Uterus (tissue), 4 donors: ENCODE measurements around the gene CACNB2. TPM values are rescaled to one million over a fixed set of nuclear protein-coding genes. Genes with fewer than 3 reads are reported as not detected.

Source experiments
- DNase-seq, 2 donors: peaks; one replicate each; pipeline ENCODE4 v3.0.0-alpha.2; 2019 to 2020
- H3K27ac ChIP-seq, 2 donors: fragments of 200-600 bp; sonication (generic); 1 replicate in 1 of 2; 2 replicates in 1 of 2; pipeline ENCODE4 v1.5.1; 2016 to 2018
- H3K27me3 ChIP-seq, 2 donors: fragments of 200-600 bp; sonication (generic); one replicate each; pipeline ENCODE4 v1.5.1; 2018 to 2019; ENCODE audit warnings: control low read depth in 1 of 2
- H3K36me3 ChIP-seq, 2 donors: fragments of 200-600 bp; sonication (generic); one replicate each; pipeline ENCODE4 v1.5.1; 2019; ENCODE audit warnings: control low read depth in 1 of 2
- H3K4me1 ChIP-seq, 2 donors: fragments of 200-600 bp; sonication (generic); one replicate each; pipeline ENCODE4 v1.5.1; 2018 to 2019; ENCODE audit warnings: control low read depth in 1 of 2
- H3K4me3 ChIP-seq, 2 donors: fragments of 200-600 bp; sonication (generic); 1 replicate in 1 of 2; 2 replicates in 1 of 2; pipeline ENCODE4 v1.5.1; 2018 to 2019; ENCODE audit warnings: mild to moderate bottlenecking in 1 of 2
- H3K9me3 ChIP-seq, 2 donors: fragments of 200-600 bp; sonication (generic); one replicate each; pipeline ENCODE4 v1.5.1; 2019; ENCODE audit warnings: control low read depth in 1 of 2
- CTCF ChIP-seq, 4 experiments: fragments of 200-600 bp in 2 of 4; fragments of 450-650 bp in 2 of 4; sonication (generic) in 2 of 4; IDR thresholded peaks; one replicate each; pipeline ENCODE4 v1.5.1; 2016 to 2019; ENCODE audit warnings: antibody characterized with exemption in 4 of 4, mild to moderate bottlenecking in 2 of 4, moderate library complexity in 1 of 4
- POLR2A ChIP-seq, 2 donors: fragments of 450-650 bp; IDR thresholded peaks; one replicate each; pipeline ENCODE4 v1.6.1; 2016; ENCODE audit warnings: antibody characterized with exemption in 2 of 2, mild to moderate bottlenecking in 1 of 2, moderate library complexity in 1 of 2
- intact Hi-C: fragments of 100-400 bp; cut with DNase I; formaldehyde crosslinking; loops from one replicate; pipeline ENCODE4 v1.15.1; 2023; ENCODE audit warnings: low total_unique reads
- total RNA-seq, 4 donors: library from RNA; depleted of rRNA in 3 of 4; stranded (reverse); fragments of >200 nt in 3 of 4; gene quantifications; one replicate each; pipeline versions ENCODE4 v1.1.0 to v1.2.4, GENCODE V29; 2014 to 2023
- donor health status: DM: yes; HTN: yes; CAD: no.

The CACNB2 gene
- total RNA-seq, 4 donors from 2014 or later: 19.4 to 33.0 (median 27.0) TPM

GRCh38 chr10:18268005-18268404 is 127.8 kb downstream of the CACNB2 start:
- no peaks in the 10 kb centered on the region for H3K4me1 ChIP-seq
- intact Hi-C loops: no loop called here
- no peak for DNase-seq

GRCh38 chr10:18271491-18271890 is 131.3 kb downstream of the CACNB2 start:
- no peak for TF ChIP-seq POLR2A (IDR thresholded peaks at IDR 0.05)
- TF ChIP-seq CTCF (IDR thresholded peaks at IDR 0.05): no peak
- H3K36me3 ChIP-seq: no peaks in the 10 kb centered on the region
- DNase-seq: no peak
- no peaks in the 10 kb centered on the region for H3K27me3 ChIP-seq
- H3K27ac ChIP-seq: no peak overlapping the region
- no peaks in the 10 kb centered on the region for H3K4me1 ChIP-seq
- H3K9me3 ChIP-seq: no peaks in the 10 kb centered on the region
- no peak overlapping the region for H3K4me3 ChIP-seq
- intact Hi-C loops: no loop called here

More at GRCh38 chr10:18268005-18268404, 127.8 kb downstream of the CACNB2 start:
- Histone ChIP-seq H3K27ac (no peak overlapping the region), H3K27me3 (no peaks in the 10 kb centered on the region), H3K4me3 (no peak overlapping the region), H3K9me3 (no peaks in the 10 kb centered on the region), H3K36me3 (no peaks in the 10 kb centered on the region)
- TF ChIP-seq CTCF (IDR thresholded peaks at IDR 0.05) (no peak), POLR2A (IDR thresholded peaks at IDR 0.05) (no peak)

GRCh38 chr10:18273039-18273438 is 132.8 kb downstream of the CACNB2 start:
- H3K4me1 ChIP-seq: no peaks in the 10 kb centered on the region
- no peaks in the 10 kb centered on the region for H3K9me3 ChIP-seq
- TF ChIP-seq CTCF (IDR thresholded peaks at IDR 0.05) (no peak), POLR2A (IDR thresholded peaks at IDR 0.05) (no peak)
- no peak for DNase-seq
- no peaks in the 10 kb centered on the region for H3K36me3 ChIP-seq
- H3K27me3 ChIP-seq: no peaks in the 10 kb centered on the region
- no peak overlapping the region for H3K27ac ChIP-seq
- H3K4me3 ChIP-seq: no peak overlapping the region
- intact Hi-C loops: no loop called here

DNA sequence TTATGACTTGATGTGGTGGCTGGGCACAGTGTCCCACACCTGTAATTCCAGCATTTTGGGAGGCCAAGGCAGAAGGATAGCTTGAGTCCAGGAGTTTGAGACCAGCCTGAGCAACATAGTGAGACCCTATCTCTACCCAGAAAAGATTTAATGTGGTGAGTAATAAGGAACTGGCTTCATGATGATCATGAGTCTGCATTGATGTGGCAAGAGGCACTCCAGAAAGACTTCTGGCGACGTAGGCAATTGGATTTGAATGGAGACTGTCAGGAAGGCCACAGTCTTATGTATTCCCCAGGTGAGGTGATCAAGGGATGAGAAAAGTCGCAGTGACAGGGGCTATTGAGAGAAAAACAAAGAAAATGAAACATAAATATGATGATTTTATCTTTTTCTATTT is 138.0 kb downstream of the CACNB2 start:
- Histone ChIP-seq H3K27me3 (no peaks in the 10 kb centered on the region), H3K9me3 (no peaks in the 10 kb centered on the region), H3K4me3 (no peak overlapping the region), H3K36me3 (no peaks in the 10 kb centered on the region), H3K4me1 (no peaks in the 10 kb centered on the region), H3K27ac (no peak overlapping the region)
- intact Hi-C loops: no loop called here
- no peak for DNase-seq
- TF ChIP-seq CTCF (IDR thresholded peaks at IDR 0.05) (no peak), POLR2A (IDR thresholded peaks at IDR 0.05) (no peak)

DNA sequence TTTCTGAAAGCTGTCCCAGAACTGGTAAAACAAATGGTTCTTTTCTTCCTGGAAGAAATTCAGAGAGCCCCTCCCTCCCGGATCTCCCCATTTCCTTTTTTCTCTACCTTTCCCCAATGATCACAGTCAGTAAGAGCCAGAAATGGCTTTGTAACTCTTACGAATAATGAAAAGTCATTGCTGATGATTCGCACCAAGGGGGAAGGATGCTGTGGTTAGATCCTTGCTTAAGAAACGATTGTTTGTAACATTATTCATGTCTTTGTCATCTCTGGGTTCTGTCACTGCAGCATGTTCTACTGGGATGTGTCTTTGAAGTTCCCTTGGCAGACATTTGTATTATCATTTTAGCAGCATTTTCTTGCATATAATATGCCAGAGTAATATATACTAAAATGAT is 138.9 kb downstream of the CACNB2 start:
- no peak for DNase-seq
- Histone ChIP-seq H3K27me3 (no peaks in the 10 kb centered on the region), H3K9me3 (no peaks in the 10 kb centered on the region), H3K27ac (no peak overlapping the region), H3K4me1 (no peaks in the 10 kb centered on the region), H3K36me3 (no peaks in the 10 kb centered on the region), H3K4me3 (no peak overlapping the region)
- intact Hi-C loops: no loop called here
- TF ChIP-seq CTCF (IDR thresholded peaks at IDR 0.05): no peak
- no peak for TF ChIP-seq POLR2A (IDR thresholded peaks at IDR 0.05)
